ENCODE results near the gene NDNF.

DNA sequence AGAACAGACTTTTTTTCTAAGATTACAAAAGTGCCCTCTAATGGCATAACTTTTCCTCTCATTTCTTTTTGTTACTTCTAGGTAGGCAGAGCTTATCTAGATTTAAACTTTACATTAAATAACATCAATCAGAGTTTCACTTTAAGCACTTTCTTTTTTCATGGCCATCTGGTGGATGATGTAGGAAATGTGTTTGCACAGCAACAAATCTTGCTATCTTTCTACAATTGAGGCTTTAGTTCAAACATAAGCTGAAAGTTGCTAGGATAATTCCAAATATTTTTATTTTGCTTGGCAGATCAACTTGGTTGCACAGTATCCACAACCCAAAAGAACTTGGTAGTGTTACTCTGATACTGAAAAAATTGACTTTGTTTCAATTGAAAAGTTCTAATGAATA is 22.0 kb downstream of the NDNF start:
- TF ChIP-seq NFYB (CRISPR knock-in tag; conservative IDR thresholded peaks at IDR 0.05; ENCODE audit: low read depth) (no peak), IRF1 (CRISPR knock-in tag; IDR thresholded peaks at IDR 0.05) (no peak), CTCF (IDR thresholded peaks at IDR 0.05) (no peak), TP53 (CRISPR knock-in tag; IDR thresholded peaks at IDR 0.05) (no peak), ESRRA (CRISPR knock-in tag; IDR thresholded peaks at IDR 0.05; ENCODE audit: borderline replicate concordance) (no peak)
- TF ChIP-seq, protein P1, sequence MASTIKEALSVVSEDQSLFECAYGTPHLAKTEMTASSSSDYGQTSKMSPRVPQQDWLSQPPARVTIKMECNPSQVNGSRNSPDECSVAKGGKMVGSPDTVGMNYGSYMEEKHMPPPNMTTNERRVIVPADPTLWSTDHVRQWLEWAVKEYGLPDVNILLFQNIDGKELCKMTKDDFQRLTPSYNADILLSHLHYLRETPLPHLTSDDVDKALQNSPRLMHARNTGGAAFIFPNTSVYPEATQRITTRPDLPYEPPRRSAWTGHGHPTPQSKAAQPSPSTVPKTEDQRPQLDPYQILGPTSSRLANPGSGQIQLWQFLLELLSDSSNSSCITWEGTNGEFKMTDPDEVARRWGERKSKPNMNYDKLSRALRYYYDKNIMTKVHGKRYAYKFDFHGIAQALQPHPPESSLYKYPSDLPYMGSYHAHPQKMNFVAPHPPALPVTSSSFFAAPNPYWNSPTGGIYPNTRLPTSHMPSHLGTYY (CRISPR knock-in tag; IDR thresholded peaks at IDR 0.05): no peak

Measured in WTC11 (cell line).